Mucosa of stomach (tissue), 1 donor: Measurements from ENCODE around the gene ADD2.

ENCODE experiments used
- H3K27me3 ChIP-seq: one replicate; pipeline ENCODE4 v1.7.0; 2013; ENCODE audit warnings: mild to moderate bottlenecking, low read length; ENCODE audit not compliant: control insufficient read depth, insufficient read depth
- H3K36me3 ChIP-seq: one replicate; pipeline ENCODE4 v1.7.0; 2013; ENCODE audit warnings: low read length; ENCODE audit not compliant: control insufficient read depth, insufficient read depth
- H3K4me1 ChIP-seq: one replicate; pipeline ENCODE4 v1.7.0; 2013; ENCODE audit warnings: mild to moderate bottlenecking, low read length; ENCODE audit not compliant: control insufficient read depth, insufficient read depth
- H3K4me3 ChIP-seq: one replicate; pipeline ENCODE4 v1.7.0; 2013; ENCODE audit warnings: low read length
- H3K9ac ChIP-seq: one replicate; pipeline ENCODE4 v1.7.0; 2013; ENCODE audit warnings: mild to moderate bottlenecking, low read length, moderate library complexity
- H3K9me3 ChIP-seq: one replicate; pipeline ENCODE4 v1.7.0; 2013; ENCODE audit warnings: mild to moderate bottlenecking, low read length, moderate library complexity; ENCODE audit not compliant: control insufficient read depth
- donor health status: Pancreatic carcinoma.

Gene ADD2

DNA sequence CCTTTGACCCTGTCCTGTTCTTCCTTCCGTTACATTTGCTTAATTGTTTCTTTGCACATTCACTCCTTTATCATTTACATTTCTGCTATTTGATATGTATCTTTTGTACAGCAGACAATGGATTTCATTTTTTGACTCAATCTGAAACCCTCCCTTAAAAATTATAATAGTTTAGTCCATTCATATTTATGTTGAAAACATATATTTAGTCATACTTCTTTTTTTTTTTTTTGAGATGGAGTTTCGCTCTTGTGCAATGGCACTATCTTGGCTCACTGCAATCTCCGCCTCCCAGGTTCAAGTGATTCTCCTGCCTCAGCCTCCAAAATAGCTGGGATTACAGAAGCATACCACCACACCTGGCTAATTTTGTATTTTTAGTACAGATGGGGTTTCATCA, 119.0 kb downstream of the ADD2 start:
- Histone ChIP-seq H3K36me3 (no peaks in the 10 kb centered on the region), H3K27me3 (no peaks in the 10 kb centered on the region), H3K9ac (no peak overlapping the region), H3K4me3 (no peak overlapping the region), H3K4me1 (no peaks in the 10 kb centered on the region), H3K9me3 (no peaks in the 10 kb centered on the region)

DNA sequence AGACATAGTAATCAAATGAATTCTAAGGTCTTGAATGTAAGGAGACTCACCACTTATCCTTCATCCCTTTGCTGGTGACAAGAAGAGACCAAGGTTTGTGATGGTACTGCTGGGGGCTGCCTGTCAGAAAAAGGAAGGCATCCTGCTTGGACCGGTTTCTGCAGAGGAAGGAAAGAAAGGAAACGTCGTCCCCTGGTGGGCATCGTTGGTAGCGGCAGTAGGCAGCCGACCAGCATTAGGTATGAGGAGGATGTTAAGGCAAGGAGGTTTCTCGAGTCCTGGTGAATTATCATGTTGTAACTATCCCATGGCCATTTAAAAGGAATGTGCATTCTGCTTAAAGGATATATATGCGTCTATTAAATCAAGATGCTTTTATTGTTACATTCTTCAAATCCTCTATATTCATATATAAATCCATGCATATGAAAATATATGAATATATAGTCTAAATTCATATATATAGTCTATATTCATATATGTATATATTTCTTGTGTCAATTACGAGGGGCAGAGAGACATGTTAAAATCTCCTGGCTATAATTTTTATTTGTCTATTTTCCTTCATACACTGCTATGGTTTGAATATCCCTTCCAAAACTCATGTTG, 120.0 kb downstream of the ADD2 start:
- H3K4me3 ChIP-seq = no peak overlapping the region
- H3K9me3 ChIP-seq = no peaks in the 10 kb centered on the region
- no peak overlapping the region for H3K9ac ChIP-seq
- H3K27me3 ChIP-seq = no peaks in the 10 kb centered on the region
- no peaks in the 10 kb centered on the region for H3K36me3 ChIP-seq
- H3K4me1 ChIP-seq = no peaks in the 10 kb centered on the region

DNA sequence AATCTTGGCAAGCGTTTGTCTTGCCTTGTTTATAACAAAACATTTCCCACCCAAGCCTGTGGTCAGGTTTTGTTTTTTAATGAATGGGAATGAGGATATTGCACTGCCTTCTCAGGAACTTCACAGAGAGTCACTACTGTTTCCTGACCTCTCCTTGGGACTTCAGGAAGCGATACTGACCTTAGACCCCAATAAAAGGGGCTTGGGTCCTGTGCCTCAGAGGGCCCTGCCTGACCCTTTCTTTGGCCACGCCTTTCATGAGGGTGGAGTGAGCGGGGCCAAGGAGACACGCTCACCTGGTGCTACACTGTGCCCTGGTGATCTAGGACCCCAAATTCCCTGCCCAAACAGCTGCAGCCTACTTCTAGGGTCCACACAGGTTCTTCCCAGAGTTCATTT, 121.6 kb downstream of the ADD2 start:
- Histone ChIP-seq H3K9ac (no peak overlapping the region), H3K4me1 (no peaks in the 10 kb centered on the region), H3K9me3 (no peaks in the 10 kb centered on the region), H3K4me3 (no peak overlapping the region), H3K27me3 (no peaks in the 10 kb centered on the region), H3K36me3 (no peaks in the 10 kb centered on the region)

DNA sequence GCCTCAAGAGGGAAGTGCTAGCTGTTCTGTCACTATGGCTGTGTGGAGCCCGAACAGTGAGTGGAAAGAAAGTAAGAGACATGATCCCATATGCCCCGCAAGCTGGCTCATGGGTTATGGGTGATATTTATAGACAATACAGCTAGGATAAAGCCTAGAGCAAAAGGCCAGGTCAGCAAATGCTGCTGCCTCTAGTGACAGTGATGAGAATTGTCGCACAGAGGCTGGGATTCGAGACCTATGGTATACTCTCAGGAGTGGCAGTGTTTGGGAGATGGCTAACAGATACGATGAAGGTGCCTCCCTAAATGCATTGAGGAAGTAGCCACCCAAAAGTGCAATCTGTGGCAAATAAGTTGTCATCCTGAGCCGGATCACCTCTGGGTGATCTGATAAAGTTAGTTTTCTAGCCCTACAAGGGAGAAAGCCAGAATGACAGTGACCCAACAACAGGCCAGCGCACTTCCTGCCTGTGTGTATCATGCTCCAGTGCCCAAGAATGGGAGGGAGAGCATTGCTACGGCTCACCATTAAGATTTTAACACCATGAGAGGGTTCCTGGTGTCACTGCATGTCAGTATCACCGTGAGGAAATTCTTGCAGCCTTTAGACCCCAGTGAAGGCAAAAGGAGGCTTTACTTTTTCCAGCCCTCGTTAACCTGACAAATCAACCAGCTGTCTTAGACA, 122.1 kb downstream of the ADD2 start:
- Histone ChIP-seq H3K4me1 (no peaks in the 10 kb centered on the region), H3K36me3 (no peaks in the 10 kb centered on the region), H3K9me3 (no peaks in the 10 kb centered on the region), H3K4me3 (no peak overlapping the region), H3K9ac (no peak overlapping the region), H3K27me3 (no peaks in the 10 kb centered on the region)

DNA sequence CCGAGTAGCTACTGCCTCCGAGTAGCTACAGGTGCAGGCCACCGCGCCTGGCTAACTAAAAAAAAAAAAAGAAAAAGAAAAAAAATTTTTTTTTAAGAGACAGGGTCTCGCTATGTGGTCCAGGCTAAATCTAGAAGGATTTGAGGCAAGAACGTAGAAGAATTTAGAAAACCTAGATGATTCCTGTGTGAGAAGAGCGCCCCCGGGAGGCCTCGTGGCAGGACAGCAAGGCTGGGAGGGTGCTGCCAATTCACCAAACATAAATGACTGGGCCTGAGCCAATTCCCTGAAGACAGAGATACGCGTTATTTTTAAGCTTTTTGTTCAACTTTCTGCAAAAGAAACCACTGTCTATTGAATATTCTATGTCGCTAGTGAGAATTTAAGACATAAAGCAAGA, 124.3 kb downstream of the ADD2 start:
- no peaks in the 10 kb centered on the region for H3K4me1 ChIP-seq
- peaks cover 3% of the 10 kb centered on the region for H3K27me3 ChIP-seq
- H3K9me3 ChIP-seq = no peaks in the 10 kb centered on the region
- H3K9ac ChIP-seq = no peak overlapping the region
- H3K36me3 ChIP-seq = no peaks in the 10 kb centered on the region
- no peak overlapping the region for H3K4me3 ChIP-seq

DNA sequence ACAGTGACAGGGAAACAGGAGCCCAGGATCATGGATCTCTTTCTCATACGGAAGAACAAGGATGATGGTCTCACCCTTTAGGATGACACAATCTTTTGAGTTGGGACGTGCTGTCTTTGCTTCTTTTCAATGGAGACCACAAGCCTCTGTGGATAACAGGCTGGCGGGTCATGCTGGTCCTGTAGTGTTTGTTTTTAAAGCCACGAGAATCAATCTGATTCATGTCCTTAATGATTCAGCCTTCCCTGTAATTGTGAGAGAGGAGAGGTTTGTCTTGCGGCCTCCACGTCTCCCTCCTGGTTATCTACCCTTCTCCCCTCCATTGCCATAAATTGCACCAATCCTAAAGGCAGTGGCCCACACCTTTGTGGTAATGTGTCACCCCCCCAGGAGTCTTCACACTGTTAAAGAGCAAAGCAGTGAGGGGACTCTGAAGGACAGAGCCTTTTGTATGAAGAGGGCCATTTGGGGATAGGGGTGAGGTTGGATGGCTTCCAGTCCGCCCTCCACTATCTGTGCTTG, 126.7 kb downstream of the ADD2 start:
- no peak overlapping the region for H3K4me3 ChIP-seq
- H3K9ac ChIP-seq = no peak overlapping the region
- peaks cover 3% of the 10 kb centered on the region for H3K27me3 ChIP-seq
- H3K4me1 ChIP-seq = no peaks in the 10 kb centered on the region
- H3K36me3 ChIP-seq = no peaks in the 10 kb centered on the region
- no peaks in the 10 kb centered on the region for H3K9me3 ChIP-seq

DNA sequence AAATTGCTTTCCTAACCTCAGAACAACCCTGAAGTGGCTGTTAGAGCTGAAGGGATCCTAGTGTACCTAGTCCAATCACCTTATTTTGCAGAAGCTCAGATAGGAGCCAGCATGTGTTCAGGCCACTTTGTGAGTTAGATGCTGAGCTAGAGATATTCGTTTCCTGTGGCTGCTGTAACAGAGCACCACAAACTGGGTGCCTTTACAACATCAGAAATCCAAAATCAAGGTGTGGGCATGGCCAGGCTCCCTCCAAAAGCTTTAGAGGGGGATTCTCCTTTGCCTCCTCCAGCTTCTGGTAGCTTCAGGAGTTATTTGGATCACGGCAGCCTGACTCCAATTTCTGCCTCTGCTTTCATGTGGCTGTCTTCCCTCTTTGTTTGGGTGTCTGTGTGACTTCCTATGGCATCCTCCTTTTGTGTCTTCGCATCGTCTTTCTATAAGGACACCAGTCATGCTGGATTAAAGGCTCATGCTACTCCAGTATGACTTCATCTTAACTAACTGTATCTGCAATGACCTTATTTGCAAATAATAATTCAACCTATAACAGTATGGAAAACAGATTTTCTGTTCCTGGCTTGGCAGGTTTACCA, 128.1 kb downstream of the ADD2 start:
- no peaks in the 10 kb centered on the region for H3K36me3 ChIP-seq
- no peaks in the 10 kb centered on the region for H3K9me3 ChIP-seq
- no peak overlapping the region for H3K9ac ChIP-seq
- H3K4me1 ChIP-seq = no peaks in the 10 kb centered on the region
- peaks cover 3% of the 10 kb centered on the region for H3K27me3 ChIP-seq
- no peak overlapping the region for H3K4me3 ChIP-seq

DNA sequence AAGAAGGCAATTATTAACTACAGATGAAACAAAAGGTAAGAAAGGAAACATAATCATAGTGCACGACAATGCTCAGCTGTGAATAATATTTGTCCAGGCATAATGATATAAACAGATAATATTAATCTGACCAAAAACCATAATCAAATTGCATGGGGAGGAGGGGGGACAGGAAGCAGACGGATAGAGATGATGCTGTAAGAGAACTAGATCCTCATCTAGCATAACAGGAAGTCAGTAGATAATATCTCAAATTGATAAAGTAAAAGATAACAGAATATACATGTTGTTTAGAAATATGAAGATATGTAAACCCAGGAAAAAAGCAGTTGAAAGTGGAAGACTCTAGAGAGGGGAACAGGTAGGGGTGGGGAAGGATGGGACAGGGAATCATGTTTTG, 129.4 kb downstream of the ADD2 start:
- no peaks in the 10 kb centered on the region for H3K9me3 ChIP-seq
- H3K9ac ChIP-seq = no peak overlapping the region
- no peaks in the 10 kb centered on the region for H3K4me1 ChIP-seq
- no peaks in the 10 kb centered on the region for H3K36me3 ChIP-seq
- H3K4me3 ChIP-seq = no peak overlapping the region
- H3K27me3 ChIP-seq = peaks cover 3% of the 10 kb centered on the region

DNA sequence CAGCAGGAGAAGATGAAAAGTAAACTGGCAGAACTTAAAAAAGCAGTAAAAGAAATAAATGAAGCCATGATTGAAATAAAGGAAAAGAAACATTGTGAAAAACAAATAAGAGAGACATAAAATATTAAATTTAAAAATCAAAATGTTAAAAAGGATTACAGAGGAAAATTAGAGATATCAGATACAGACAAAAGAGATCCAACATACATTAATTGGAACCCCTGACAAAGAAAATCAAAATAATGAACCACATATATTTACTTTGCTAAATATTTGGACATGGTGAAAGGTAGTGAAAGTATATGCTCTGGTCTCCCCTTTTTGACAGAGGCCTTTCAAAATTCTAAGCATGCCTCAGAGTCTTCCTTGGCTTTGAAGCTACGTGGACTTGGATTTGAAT, 134.5 kb downstream of the ADD2 start:
- Histone ChIP-seq H3K9me3 (no peaks in the 10 kb centered on the region), H3K27me3 (no peaks in the 10 kb centered on the region), H3K9ac (no peak overlapping the region), H3K36me3 (no peaks in the 10 kb centered on the region), H3K4me3 (no peak overlapping the region), H3K4me1 (no peaks in the 10 kb centered on the region)

DNA sequence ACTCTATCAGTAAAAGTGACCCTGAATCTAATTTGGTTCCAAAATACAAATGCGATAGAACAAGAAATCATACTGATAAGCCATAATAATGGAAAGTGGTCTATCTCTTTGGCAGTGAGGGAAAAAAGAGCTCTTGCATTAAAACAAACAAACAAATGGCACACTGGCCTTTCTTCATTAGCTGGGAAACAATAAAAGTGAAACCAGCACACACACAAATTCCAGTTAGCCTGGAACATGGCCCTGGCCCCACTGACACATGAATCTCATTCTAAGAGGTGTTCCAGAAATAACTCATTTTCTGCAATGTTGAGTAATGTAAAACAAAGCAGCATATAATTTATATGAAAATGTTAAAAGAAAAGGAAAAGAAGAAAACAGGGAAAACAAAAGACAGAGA, 135.0 kb downstream of the ADD2 start:
- no peak overlapping the region for H3K4me3 ChIP-seq
- H3K27me3 ChIP-seq = no peaks in the 10 kb centered on the region
- no peaks in the 10 kb centered on the region for H3K36me3 ChIP-seq
- no peak overlapping the region for H3K9ac ChIP-seq
- H3K4me1 ChIP-seq = no peaks in the 10 kb centered on the region
- no peaks in the 10 kb centered on the region for H3K9me3 ChIP-seq

DNA sequence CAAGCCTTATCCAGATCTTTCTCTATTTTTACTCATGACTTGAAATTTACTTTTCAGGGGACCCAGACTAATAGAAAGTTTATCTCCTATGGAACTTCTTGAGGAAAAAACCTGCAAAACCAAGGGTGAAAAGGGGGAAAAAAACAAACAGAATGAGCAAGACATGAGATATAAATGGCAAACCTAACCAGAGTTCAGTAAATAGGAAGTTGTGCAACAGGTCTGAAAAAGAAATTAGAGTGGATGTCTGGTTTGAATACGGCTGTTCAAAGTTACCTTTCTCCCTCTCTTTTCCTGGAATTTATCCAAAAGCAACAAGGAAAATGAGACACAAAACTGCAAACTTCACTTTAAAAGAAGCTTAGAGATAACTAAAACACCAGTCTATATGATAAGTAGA, 135.6 kb downstream of the ADD2 start:
- no peak overlapping the region for H3K4me3 ChIP-seq
- no peaks in the 10 kb centered on the region for H3K36me3 ChIP-seq
- H3K9ac ChIP-seq = no peak overlapping the region
- no peaks in the 10 kb centered on the region for H3K9me3 ChIP-seq
- peaks cover 4% of the 10 kb centered on the region for H3K4me1 ChIP-seq
- H3K27me3 ChIP-seq = no peaks in the 10 kb centered on the region

DNA sequence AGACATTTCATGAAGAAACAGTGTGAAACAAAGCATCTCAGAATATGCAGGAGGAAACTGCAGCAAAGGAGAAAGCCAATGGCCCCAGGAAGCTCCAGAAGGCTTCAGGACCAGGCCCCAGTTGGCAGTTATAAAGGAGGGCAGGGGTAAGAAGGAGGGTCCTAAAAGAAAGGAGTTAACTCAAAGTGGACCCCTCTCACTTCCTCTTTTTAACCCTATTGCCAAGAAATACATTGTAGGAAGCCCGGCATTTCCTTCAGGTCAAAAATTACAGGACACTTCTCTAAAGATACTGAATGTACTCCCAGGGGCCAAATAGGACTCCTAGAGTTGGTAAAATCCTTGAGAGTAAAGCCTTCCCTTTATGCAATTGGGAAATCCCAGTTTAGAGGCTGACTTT, 137.2 kb downstream of the ADD2 start:
- Histone ChIP-seq H3K9ac (no peak overlapping the region), H3K9me3 (no peaks in the 10 kb centered on the region), H3K4me1 (peaks cover 5% of the 10 kb centered on the region), H3K27me3 (no peaks in the 10 kb centered on the region), H3K4me3 (no peak overlapping the region), H3K36me3 (no peaks in the 10 kb centered on the region)
